Transverse colon (tissue), 4 donors: Measurements from ENCODE around the gene XYLT2.

Experiments
- CTCF ChIP-seq, 5 experiments: fragments of 200-600 bp in 3 of 5; fragments of 450-650 bp in 2 of 5; sonication (generic) in 3 of 5; IDR thresholded peaks; 1 replicate in 2 of 5; 2 replicates in 3 of 5; pipeline ENCODE4 v1.5.1; 2016 to 2017; ENCODE audit warnings: antibody characterized with exemption in 5 of 5, inconsistent platforms in 3 of 5, mild to moderate bottlenecking in 2 of 5, moderate library complexity in 1 of 5
- EP300 ChIP-seq: sonication (generic); formaldehyde crosslinking; IDR thresholded peaks from one replicate; pipeline ENCODE4 v1.6.1; 2017; ENCODE audit warnings: antibody characterized with exemption, low read depth
- POLR2A ChIP-seq: fragments of 450-650 bp; IDR thresholded peaks from one replicate; pipeline ENCODE4 v1.6.1; 2016; ENCODE audit warnings: antibody characterized with exemption, mild to moderate bottlenecking, moderate library complexity
- POLR2AphosphoS5 ChIP-seq, 3 donors: sonication (generic); formaldehyde crosslinking; IDR thresholded peaks; one replicate each; pipeline ENCODE4 v1.6.1; 2016; ENCODE audit warnings: antibody characterized with exemption in 3 of 3

- TF ChIP-seq CTCF (IDR thresholded peaks at IDR 0.05): no peak
- TF ChIP-seq EP300: no peak
- no peak for TF ChIP-seq POLR2A
- no peak for TF ChIP-seq POLR2AphosphoS5 (IDR thresholded peaks at IDR 0.05)
These were observed 28.8 kb upstream of the XYLT2 start for GRCh38 chr17:50317121-50317520.
